ENCODE results near the gene MROH2A. TPM values are rescaled to one million over a fixed set of nuclear protein-coding genes. Genes with fewer than 3 reads are reported as not detected.

The MROH2A gene
- total and polyA plus RNA-seq, 9 of the 15 experiments (the other 6 are each of a cell fraction or from before 2014, with no cell fraction given) = 0.03 TPM; not detected in 8

DNA sequence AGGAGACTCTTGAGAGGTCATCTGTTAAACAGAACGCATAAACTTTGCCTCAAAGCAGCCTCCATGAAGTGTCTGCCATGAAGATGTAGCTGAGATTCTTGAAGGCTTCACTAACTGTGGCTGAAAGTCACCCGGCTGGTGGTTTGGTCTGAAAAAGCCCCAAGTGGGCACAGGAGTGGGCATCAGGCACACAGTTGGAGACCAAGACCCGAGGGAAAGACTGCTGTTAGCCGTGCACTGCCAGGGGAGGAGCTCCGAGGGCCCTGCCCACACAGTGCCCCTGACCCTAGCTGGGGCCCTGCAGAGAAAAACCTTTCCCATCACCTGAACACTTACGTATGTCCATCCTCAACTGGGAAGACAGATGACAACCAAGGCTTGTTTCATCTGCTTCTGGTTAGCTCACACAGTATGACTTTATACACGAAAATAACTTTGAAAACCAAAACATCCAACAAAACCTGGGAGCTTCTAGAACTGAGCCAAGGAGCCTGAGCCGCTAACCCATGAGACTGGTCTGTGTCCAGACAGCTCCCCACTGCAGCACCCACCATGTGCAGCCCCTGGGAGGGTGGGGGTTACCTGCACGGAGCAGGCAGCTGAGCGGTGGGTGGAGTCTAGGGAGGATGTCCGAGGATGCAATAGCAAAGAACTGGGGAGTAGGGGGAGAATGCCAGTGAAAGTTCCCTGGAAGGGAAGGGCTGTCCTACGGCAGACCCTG, 60.8 kb downstream of the MROH2A start (continued):
- TF ChIP-seq, protein P1, sequence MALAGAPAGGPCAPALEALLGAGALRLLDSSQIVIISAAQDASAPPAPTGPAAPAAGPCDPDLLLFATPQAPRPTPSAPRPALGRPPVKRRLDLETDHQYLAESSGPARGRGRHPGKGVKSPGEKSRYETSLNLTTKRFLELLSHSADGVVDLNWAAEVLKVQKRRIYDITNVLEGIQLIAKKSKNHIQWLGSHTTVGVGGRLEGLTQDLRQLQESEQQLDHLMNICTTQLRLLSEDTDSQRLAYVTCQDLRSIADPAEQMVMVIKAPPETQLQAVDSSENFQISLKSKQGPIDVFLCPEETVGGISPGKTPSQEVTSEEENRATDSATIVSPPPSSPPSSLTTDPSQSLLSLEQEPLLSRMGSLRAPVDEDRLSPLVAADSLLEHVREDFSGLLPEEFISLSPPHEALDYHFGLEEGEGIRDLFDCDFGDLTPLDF (CRISPR knock-in tag; IDR thresholded peaks at IDR 0.05) = no peak
- TF ChIP-seq ZNF76 (CRISPR knock-in tag; IDR thresholded peaks at IDR 0.05; ENCODE audit: borderline replicate concordance) = no peak
- no peak for TF ChIP-seq ZNF184 (CRISPR knock-in tag; IDR thresholded peaks at IDR 0.05)
- TF ChIP-seq TCF15 (CRISPR knock-in tag; IDR thresholded peaks at IDR 0.05) = no peak
- no peak for TF ChIP-seq SNAPC5 (CRISPR knock-in tag; IDR thresholded peaks at IDR 0.05)
- no peak for TF ChIP-seq HSF4 (CRISPR knock-in tag; IDR thresholded peaks at IDR 0.05; ENCODE audit: borderline replicate concordance)
- TF ChIP-seq ZFX (CRISPR knock-in tag; IDR thresholded peaks at IDR 0.05) = no peak
- TF ChIP-seq SIX5 (IDR thresholded peaks at IDR 0.05; ENCODE audit: borderline replicate concordance in 1 of 2, insufficient read depth in 1 of 2, low read depth in 1 of 2, low read length in 2 of 2) = no peak
- TF ChIP-seq CBX5 (IDR thresholded peaks at IDR 0.05; ENCODE audit: borderline replicate concordance, low read depth) = no peak
- TF ChIP-seq TSC22D4 (tag; IDR thresholded peaks at IDR 0.05) = no peak
- TF ChIP-seq ZNF146 (CRISPR knock-in tag; IDR thresholded peaks at IDR 0.05; ENCODE audit: unreplicated experiment) = no peak
- TF ChIP-seq IRF2 (CRISPR knock-in tag; IDR thresholded peaks at IDR 0.05) = no peak
- TF ChIP-seq AFF1 (IDR thresholded peaks at IDR 0.05; ENCODE audit: low read depth in 1 of 2, partially characterized antibody in 2 of 2) = no peak
